Activated CD4-positive, alpha-beta T cell treated with anti-CD3 and anti-CD28 coated beads for 1 hour (primary cell): Measurements from ENCODE around the gene FICD.
A peak's percentile ranks its signal among the peaks of the same experiment; 100 is the strongest.
"Not testable (repeated sequence)": the region's sequence is repeated elsewhere in the genome, so short reads cannot be mapped to it uniquely, and the experiment has no call there.

Source experiments
- DNase-seq: peaks from one replicate; pipeline ENCODE4 v3.0.0-alpha.2; 2020

Gene FICD

DNA sequence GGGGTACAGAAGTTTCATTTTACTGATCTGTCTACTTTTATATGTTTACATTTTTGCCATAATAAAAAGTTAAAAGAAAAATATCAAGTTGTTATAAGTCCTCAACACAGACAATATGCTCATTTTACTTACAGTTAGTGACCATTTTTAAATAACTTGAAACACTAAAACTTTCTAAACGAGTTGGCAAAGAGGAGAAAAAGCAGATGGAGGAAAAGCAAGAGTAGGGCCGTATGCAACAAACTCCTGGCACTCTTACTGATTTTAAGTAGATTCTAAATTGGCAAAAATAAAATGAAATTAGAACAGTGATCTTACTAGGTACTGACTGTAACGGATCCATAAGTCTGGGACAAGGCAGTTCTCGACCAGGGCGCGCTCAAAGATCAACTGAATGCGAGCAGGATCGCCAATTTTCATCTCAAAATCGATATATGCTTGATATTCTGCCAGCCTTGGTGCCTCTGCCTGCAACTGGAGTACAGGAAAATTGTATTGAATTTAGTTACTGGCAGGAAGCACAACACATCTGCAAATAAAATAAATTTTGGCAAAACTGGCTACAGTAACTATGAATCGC, 23.6 kb downstream of the FICD start:
- DNase-seq: no peak

DNA sequence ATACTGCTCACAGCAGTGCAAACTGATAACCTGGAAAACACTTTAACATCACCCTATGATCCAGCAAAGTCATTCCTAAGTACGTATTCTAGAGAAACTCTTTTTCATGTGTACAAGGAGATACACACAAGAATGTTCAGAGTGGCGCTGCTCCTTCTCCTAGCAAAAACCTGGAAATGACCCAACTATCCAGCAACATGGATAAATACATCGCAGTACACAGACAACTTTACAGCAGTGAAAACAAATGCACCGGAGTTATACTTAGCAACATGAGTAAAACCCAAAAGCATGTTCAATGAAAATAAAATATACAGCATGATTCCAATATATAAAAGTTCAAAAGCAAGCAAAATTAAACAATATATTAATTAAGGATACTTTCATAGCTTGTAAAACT, 27.2 kb downstream of the FICD start:
- DNase-seq: no peak

- DNase-seq: no peak
Observed at GRCh38 chr12:108543652-108544051, 28.6 kb downstream of the FICD start.

- DNase-seq: no peak
Observed at GRCh38 chr12:108547686-108548085, 32.6 kb downstream of the FICD start.

DNA sequence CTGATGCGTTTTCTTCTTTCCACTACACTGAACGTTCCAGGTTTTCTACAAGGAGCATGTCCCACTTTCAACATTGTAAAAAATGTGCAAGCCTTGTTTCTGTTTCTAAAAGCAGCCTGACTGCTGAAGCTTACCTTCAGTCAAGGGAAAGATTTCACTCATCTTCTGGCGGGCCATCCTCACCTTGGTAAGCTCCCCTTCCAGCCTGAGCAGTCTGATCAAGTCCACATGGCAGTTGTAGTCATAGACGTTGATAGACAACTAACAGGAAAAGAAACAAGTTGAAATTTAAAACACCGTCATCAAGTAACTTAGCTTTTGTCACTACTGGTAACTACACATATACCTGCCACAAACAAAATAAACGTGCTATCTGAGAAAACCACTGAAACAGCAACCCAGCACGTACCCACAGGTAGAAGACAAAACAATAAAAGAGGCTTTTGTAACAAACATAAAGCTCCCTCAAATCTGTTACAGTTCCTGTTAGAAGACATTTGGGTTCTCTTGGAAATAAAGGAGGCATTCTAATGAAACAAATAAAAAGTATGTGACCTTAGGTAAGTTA, 34.0 kb downstream of the FICD start:
- DNase-seq: no peak

- no peak for DNase-seq
Observed at GRCh38 chr12:108551535-108551934, 36.5 kb downstream of the FICD start.

- DNase-seq: no peak
Observed at GRCh38 chr12:108553799-108554198, 38.7 kb downstream of the FICD start.

- not testable (repeated sequence) for DNase-seq
Observed at GRCh38 chr12:108555383-108555782, 40.3 kb downstream of the FICD start.

DNA sequence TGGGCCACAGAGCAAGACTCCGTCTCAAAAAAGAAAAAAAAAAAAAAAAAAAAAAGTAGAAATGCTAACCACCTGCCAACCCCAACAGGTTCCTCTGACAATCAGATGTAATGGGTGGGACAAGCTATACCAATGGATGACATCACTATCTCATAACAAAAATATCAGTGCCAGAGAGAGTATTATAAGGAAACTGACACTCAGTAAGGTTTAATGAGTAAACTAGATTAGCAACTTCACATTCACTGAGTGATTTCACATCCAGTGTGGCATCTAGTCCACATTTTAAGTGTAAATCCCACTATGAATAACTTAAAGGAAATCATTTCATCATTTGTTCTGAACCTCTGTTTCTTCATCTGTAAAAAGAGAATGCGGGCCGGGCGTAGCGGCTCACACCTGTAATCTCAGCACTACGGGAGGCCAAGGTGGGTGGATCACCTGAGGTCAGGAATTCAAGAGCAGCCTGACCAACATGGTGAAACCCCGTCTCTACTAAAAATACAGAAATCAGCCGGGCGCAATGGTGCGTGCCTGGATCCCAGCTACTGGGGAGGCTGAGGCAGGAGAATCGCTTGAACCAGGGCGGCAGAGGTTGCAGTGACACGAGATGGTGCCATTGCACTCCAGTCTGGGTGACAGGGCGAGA, 44.1 kb downstream of the FICD start:
- DNase-seq: no peak

- DNase-seq: no peak
Observed at GRCh38 chr12:108559748-108560147, 44.7 kb downstream of the FICD start.

DNA sequence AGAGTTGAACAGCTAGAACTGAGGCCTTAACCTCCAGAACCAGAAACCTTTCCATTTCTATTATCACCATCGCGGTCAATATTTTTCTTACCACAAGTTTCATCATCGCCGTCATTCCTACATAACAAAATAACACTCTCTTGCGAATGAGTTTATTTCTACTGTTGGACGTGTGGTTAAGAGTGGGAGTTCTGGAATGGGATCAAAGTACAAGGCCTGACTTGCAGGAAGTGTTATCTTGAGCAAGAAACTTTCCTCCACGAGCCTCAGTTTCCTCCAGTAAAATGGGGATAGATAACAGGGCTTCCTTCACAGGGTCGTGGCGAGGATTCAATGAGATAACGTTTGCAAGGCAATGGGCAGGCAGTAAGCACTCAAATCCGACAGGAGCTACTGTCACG, 45.2 kb downstream of the FICD start:
- no peak for DNase-seq

GRCh38 chr12:108560752-108561719, 46.0 kb downstream of the FICD start, which contains the start of gene SART3:
SART3 (minus strand) TSS chr12:108561173; CDS start chr12:108561154, 19 bp downstream.
- DNase-seq: peak; percentile 69

DNA sequence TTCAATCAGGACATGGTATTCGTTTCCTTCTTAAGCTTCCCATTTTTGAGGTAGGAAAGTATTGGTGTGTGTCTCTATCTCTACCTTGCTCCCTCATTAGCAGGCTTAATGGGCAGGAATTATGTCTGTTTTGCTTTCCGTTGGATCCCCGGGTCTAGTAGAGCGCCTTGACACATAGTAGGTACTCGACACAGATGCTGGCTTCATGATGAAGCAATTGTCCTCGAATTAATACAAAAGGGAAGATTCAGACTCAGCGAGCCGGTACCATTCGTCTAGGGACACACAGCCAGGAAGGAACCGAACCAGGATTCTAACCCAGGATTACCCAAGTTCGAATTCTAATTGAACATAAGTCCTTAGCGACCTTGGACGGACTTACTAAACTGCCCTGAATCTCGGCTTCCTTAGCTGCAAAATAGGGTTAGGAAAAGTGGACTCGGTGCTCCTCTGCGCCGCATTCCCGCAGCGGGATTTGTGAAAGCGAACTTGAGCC, 46.8 kb downstream of the FICD start:
- DNase-seq: no peak

DNA sequence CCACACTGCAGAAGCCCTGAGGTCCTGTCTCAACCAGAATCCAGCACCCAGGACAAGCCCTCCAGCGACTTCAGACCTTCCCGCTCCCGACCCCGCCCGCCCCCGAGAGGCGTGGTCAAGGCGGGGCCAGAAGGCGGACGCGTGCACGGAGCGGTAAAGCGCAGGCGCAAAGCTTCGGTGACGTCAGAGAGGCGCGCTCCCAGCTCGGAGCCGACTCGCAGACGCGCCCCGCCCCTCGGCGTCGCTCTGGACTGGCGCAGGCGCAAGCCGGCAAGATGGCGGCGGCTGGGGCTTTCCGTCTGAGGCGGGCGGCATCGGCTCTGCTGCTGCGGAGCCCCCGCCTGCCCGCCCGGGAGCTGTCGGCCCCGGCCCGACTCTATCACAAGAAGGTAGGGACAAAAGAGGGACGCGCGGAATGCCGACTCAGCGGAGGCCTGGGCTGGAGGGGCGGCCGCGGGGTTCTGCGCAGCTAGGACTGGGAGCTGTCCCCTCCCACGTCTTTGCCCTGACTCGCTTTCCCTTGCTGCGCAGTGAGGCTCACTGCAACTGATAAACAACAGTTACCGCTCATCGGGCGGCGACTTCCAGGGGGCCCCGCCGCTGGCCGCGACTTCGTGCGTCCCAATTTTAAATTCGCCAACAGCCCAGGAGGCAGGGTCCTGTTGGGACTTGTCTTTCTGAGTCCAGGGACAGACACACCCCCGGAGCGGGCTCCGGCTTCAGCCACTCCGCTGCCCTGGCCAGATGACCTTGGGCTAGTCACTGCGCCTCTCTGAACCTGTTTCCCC, 47.5 kb downstream of the FICD start, which contains the start of gene ISCU:
Gene ISCU, plus strand, starts transcription at position 249 of the 788 bp plus-strand sequence. Its CDS starts 27 bp downstream, at position 276.
- DNase-seq: peak; percentile 99

GRCh38 chr12:108563136-108563803, 48.2 kb downstream of the FICD start:
- peak; percentile 77 for DNase-seq

GRCh38 chr12:108563804-108564151, 48.7 kb downstream of the FICD start:
- DNase-seq: no peak

DNA sequence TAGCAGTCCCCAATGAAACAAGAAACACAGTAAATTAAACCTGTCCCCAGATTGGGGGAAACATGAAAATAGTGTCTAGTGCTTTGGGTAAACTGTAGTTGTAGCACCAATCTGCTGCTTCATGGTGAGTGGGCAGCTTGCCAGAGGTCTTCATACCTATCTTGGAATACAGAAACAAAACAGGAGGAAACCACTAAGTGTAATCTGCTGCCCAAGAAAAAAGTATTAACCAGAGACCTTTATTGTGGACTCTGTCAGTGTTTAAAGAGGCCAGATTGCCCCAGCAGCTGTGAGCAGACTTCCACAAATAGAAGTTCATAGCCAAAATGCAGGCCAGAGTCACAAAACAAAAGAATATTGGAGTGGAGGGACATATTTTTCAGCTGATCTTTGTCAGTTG, 49.6 kb downstream of the FICD start:
- DNase-seq: no peak

GRCh38 chr12:108565146-108565545, 50.1 kb downstream of the FICD start:
- no peak for DNase-seq

GRCh38 chr12:108565976-108566375, 50.9 kb downstream of the FICD start:
- peak; percentile 59 for DNase-seq

DNA sequence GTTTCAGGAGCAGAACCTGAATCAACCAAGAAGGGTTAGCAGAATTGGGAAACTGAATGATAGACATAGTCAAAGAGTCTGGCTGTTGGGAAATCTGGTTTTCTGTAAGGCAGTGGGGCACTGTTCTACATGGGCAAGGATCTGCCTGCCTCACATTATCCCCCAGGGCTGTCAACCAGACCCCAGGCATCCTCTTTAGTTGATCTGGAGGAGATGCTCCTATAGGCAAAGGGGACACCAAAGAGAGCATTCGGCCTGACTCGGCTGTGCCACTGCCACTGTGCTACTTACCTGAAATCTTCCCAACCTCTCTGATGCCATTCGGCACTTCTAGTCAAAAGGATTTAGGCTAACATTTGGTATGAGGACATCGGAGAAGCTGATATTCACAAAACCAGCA, 51.4 kb downstream of the FICD start:
- no peak for DNase-seq
